Activated CD8-positive, alpha-beta T cell treated with anti-CD3 and anti-CD28 coated beads for 36 hours (primary cell): Measurements from ENCODE around the gene APBB2. TPM values are rescaled to one million over a fixed set of nuclear protein-coding genes. Genes with fewer than 3 reads are reported as not detected.

Experiments used
- ATAC-seq: fragments of 200-7000 bp; cut with Tn5 transposase; one replicate; pipeline ENCODE4 v1.10.0; 2021; ENCODE audit warnings: mild to moderate bottlenecking, moderate library complexity
- CTCF ChIA-PET: fragments of 350-600 bp; sonication (Branson Sonifier 250); formaldehyde crosslinking; loops from one replicate; lab custom pipeline; 2021; ENCODE audit warnings: antibody characterized with exemption; lab: Charles Lee
- POLR2A ChIA-PET: fragments of 350-600 bp; sonication (Branson Sonifier 250); formaldehyde crosslinking; loops from one replicate; lab custom pipeline; 2021; ENCODE audit warnings: antibody characterized with exemption; lab: Charles Lee
- DNase-seq: peaks from one replicate; pipeline ENCODE4 v3.0.0-alpha.2; 2020
- H3K27ac Mint-ChIP-seq: one replicate; pipeline ENCODE4 v1.8.0; 2021; ENCODE audit warnings: mild to moderate bottlenecking, mixed read lengths
- H3K27me3 Mint-ChIP-seq: one replicate; pipeline ENCODE4 v1.8.0; 2021; ENCODE audit warnings: mixed read lengths
- H3K36me3 Mint-ChIP-seq: one replicate; pipeline ENCODE4 v1.8.0; 2021; ENCODE audit warnings: low read depth, mixed read lengths
- H3K4me1 Mint-ChIP-seq: one replicate; pipeline ENCODE4 v1.8.0; 2021; ENCODE audit warnings: low read depth, mixed read lengths
- H3K4me3 Mint-ChIP-seq: one replicate; pipeline ENCODE4 v1.8.0; 2021; ENCODE audit warnings: mild to moderate bottlenecking, moderate library complexity, mixed read lengths
- H3K9me3 Mint-ChIP-seq: one replicate; pipeline ENCODE4 v1.8.0; 2021; ENCODE audit warnings: mixed read lengths
- CTCF ChIP-seq: fragments of 200-600 bp; IDR thresholded peaks from one replicate; pipeline ENCODE4 v1.8.0; 2022; ENCODE audit warnings: antibody characterized with exemption, mild to moderate bottlenecking
- intact Hi-C: fragments of 100-400 bp; cut with micrococcal nuclease; formaldehyde crosslinking; loops from one replicate; pipeline ENCODE4 v1.10.0; 2022
- total RNA-seq, 2 experiments: library from RNA; stranded (reverse); gene quantifications; one replicate each; pipeline ENCODE4 v1.2.3, GENCODE V29; 2021

APBB2 gene
- total RNA-seq, 2 experiments from 2014 or later, result 0.89 to 2.3 TPM

GRCh38 chr4:40916218-40916555 is 298.2 kb downstream of the APBB2 start:
- intact Hi-C loops, result no loop called here
- no peak for DNase-seq
- ChIA-PET CTCF (interaction anchor here (1.2 to 1.6 kb wide), 4 partner anchors 9 to 58 kb away, joined by 3 to 18 read pairs (median 4); no protein-coding TSS in a partner anchor), POLR2A (no interaction called here)
- no peak overlapping the region for H3K27ac Mint-ChIP-seq
- H3K4me1 Mint-ChIP-seq, result peaks cover 19% of the 10 kb centered on the region
- H3K9me3 Mint-ChIP-seq, result no peaks in the 10 kb centered on the region
- ATAC-seq, result no peak
- TF ChIP-seq CTCF, result no peak
- no peak overlapping the region for H3K4me3 Mint-ChIP-seq
- H3K36me3 Mint-ChIP-seq, result no peaks in the 10 kb centered on the region
- no peaks in the 10 kb centered on the region for H3K27me3 Mint-ChIP-seq

- ATAC-seq (peak; percentile 37), DNase-seq (peak; percentile 23)
- H3K9me3 Mint-ChIP-seq, result no peaks in the 10 kb centered on the region
These were observed 298.8 kb downstream of the APBB2 start for GRCh38 chr4:40915318-40916217.

GRCh38 chr4:40912460-40913184 is 301.7 kb downstream of the APBB2 start:
- H3K4me1 Mint-ChIP-seq, result peaks cover 44% of the 10 kb centered on the region
- intact Hi-C loops, result no loop called here
- H3K36me3 Mint-ChIP-seq, result peaks cover 4% of the 10 kb centered on the region
- H3K4me3 Mint-ChIP-seq, result no peak overlapping the region
- DNase-seq (no peak), ATAC-seq (no peak)
- H3K27me3 Mint-ChIP-seq, result no peaks in the 10 kb centered on the region
- no peak for TF ChIP-seq CTCF
- H3K27ac Mint-ChIP-seq, result no peak overlapping the region
- CTCF ChIA-PET, result interaction anchor here (8.1 to 10.3 kb wide), 2 partner anchors 11 to 15 kb away, joined by 64 to 148 read pairs; no protein-coding TSS in a partner anchor
- no peaks in the 10 kb centered on the region for H3K9me3 Mint-ChIP-seq
- POLR2A ChIA-PET, result interaction anchor here (0.7 kb wide), 1 partner anchor 1133 kb away, joined by 3 read pairs; no protein-coding TSS in a partner anchor

More at GRCh38 chr4:40915318-40916217, 298.8 kb downstream of the APBB2 start:
- ChIA-PET POLR2A (no interaction called here), CTCF (interaction anchor here (1.0 to 1.6 kb wide), 5 partner anchors 10 to 57 kb away, joined by 3 to 18 read pairs (median 3); no protein-coding TSS in a partner anchor)
- H3K4me1 Mint-ChIP-seq, result peaks cover 20% of the 10 kb centered on the region
- no peaks in the 10 kb centered on the region for H3K27me3 Mint-ChIP-seq
- peak overlapping the region; percentile 33 for H3K27ac Mint-ChIP-seq
- intact Hi-C loops, result no loop called here
- H3K36me3 Mint-ChIP-seq, result no peaks in the 10 kb centered on the region
- H3K4me3 Mint-ChIP-seq, result no peak overlapping the region
- no peak for TF ChIP-seq CTCF

GRCh38 chr4:40910706-40911105 is 303.6 kb downstream of the APBB2 start:
- H3K36me3 Mint-ChIP-seq, result peaks cover 4% of the 10 kb centered on the region
- ChIA-PET POLR2A (interaction anchor here (1.0 kb wide), 1 partner anchor 13 kb away, joined by 3 read pairs; no protein-coding TSS in a partner anchor), CTCF (interaction anchor here (8.1 to 10.3 kb wide), 2 partner anchors 13 kb away, joined by 64 to 148 read pairs; no protein-coding TSS in a partner anchor)
- no peaks in the 10 kb centered on the region for H3K9me3 Mint-ChIP-seq
- H3K27ac Mint-ChIP-seq, result peak overlapping the region; percentile 93
- ATAC-seq (no peak), DNase-seq (no peak)
- TF ChIP-seq CTCF, result no peak
- H3K4me3 Mint-ChIP-seq, result no peak overlapping the region
- H3K27me3 Mint-ChIP-seq, result no peaks in the 10 kb centered on the region
- intact Hi-C loops, result no loop called here
- H3K4me1 Mint-ChIP-seq, result peaks cover 42% of the 10 kb centered on the region
